GM18873 (cell line): ENCODE results near the gene EPG5.

Experiments
- ATAC-seq: cut with Tn5 transposase; IDR thresholded peaks from one replicate; pipeline ENCODE4 v1.9.1; 2021; ENCODE audit warnings: mild to moderate bottlenecking, moderate library complexity, moderate number of reproducible peaks; ENCODE audit not compliant: unreplicated experiment, low FRiP score

Gene EPG5

DNA sequence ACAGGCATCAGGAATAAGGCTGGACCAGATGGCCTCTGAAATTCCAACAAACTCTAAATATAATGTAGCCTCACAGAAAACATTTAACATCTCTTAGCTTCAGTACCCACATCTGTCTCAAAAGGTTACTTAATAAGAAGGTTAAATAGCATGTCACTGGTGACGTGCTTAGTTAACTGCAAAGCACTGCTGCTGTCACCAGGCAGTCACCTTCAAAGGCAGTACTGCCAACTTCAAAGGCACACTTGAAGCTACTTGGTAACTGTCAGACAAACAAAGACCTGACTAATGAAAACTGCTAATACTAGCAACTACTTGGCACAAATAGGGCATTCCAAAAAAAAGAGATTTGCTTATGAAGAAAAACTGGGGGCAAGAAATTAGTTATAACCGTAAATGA lies 36.2 kb downstream of the EPG5 start:
- no peak for ATAC-seq

DNA sequence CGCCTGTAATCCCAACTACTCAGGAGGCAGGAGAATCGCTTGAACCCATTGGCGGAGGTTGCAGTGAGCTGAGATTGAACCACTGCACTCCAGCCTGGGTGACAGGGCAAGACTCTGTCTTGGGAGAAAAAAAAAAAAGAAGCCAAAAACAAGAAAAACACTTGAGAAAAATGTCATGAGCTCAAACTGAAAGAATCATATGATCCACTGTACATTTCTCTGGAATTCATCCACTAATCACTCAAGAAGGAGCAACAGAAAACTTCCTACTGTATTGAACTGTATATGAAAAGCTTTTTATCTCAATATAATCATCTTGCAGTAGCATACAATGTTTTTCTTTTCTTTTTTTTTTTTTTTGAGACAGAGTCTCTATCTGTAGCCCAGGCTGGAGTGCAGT lies 40.4 kb downstream of the EPG5 start:
- ATAC-seq = no peak

DNA sequence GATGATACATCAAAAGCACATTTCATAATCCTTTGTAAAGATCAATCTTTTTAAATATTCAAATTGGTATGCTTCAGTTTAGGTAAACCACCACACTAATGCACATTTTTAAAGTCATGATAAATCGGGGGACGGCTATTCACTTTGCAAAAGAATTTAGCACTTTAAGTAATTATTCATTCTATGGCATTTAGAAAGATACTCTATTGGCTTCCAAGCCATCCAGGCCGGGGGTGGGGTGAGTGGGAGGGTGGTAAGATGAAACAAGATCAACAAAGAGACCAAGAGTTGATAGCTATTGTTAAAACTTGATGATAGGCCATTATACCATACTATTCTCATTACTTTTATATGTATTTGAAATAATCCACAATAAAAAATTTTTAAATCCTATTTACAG lies 41.0 kb downstream of the EPG5 start:
- no peak for ATAC-seq

DNA sequence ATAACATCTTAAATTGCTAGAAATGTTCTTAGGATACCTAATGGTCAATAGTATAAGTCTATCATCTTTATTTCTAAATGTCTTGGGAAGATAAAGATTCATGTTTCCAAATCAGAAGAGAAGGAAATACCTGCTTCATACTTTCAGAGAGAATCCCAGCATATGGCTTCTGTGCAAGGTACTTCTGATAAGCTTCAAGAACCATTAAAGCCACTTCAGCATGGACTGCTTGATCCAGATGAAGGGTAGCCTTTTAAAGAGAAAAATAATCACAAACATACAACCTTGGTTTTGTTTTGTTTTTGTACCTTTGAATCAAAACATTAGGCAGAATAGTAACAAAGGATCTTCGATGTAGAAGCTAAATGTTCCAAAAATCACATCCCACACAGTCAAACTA lies 44.0 kb downstream of the EPG5 start:
- no peak for ATAC-seq

GRCh38 chr18:45920367-45920766 lies 46.8 kb downstream of the EPG5 start:
- no peak for ATAC-seq

DNA sequence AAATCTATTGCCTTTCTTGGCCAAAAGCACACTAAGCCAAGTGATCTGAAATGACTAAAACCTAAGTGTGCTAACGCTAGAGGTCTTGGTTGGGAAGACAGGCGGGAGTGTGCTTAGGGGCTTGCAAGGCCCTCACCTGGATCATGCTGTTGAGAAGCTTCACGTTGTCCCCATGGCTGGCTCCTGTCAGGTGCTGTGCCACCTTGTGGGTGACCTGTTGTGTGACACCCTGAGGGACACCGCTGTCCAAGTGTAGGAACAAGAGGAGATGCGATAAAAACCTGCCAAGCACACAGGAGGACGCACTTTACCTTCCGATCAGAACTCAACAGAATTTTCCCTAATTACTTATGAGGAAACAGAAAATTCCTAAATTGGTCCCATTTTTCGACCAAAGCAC lies 50.8 kb downstream of the EPG5 start:
- ATAC-seq = no peak

DNA sequence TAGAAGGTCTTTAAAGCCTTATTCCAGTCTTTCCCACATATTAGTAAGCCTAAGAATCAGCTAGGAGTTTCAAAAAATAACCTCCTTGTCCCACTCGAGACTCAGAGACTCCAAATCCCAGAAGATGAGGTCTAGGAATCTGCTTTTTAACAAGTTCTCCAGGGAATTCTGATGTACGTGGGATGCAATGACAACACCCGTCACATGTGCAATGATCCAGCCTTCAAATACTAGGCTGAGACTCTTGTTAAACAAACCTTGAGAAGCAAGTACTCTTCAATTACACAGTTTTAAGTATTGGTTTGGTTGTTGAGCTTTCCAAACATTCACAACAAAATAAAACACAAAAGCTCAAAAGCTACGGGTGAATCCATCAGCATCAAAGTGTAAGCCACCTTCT lies 53.9 kb downstream of the EPG5 start:
- no peak for ATAC-seq

GRCh38 chr18:45910405-45911023 lies 56.6 kb downstream of the EPG5 start:
- no peak for ATAC-seq

GRCh38 chr18:45901654-45902210 lies 65.4 kb downstream of the EPG5 start:
- ATAC-seq = no peak

GRCh38 chr18:45900623-45901022 lies 66.5 kb downstream of the EPG5 start:
- ATAC-seq = no peak

DNA sequence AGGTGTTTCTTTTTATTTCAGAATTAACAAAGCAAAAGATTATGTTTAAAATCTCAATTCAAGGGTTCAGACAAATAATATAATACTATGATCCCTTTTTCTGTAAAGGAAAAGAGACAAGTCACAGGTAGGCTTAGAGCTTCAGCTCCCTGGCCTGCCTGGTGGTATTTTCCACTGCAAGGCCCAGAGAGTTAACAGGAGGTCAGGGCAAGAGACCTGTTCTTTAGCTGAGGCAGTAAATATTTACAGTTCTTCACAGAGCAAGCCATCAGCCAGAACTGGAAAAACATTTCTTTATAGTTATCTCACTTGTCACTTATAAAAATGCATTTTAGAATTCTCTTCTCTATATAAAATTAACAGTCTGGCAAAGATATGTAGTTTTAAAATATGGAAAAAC lies 70.1 kb downstream of the EPG5 start:
- ATAC-seq = no peak

GRCh38 chr18:45896452-45896851 lies 70.7 kb downstream of the EPG5 start:
- ATAC-seq = no peak

DNA sequence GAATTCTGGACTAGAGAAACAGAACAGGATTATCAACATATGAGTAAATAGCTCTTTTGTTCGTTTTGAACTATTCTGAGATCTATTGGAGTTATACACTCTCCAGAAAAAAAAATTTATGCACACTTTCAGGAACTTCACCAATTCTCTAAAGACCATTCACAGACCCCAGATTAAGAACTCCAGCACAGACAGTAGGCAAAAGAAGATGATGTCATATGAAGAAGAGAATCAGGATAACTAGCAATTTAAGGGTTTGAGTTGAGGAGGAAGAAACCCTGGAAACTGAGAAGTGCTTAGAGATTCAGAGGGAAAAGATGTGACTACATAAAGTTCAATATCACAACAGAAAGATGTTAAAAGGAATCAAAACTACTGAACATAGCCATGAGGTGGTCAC lies 71.8 kb downstream of the EPG5 start:
- ATAC-seq = no peak

- ATAC-seq = no peak
These were observed 72.3 kb downstream of the EPG5 start for GRCh38 chr18:45894818-45895217.

GRCh38 chr18:45891806-45892205 lies 75.3 kb downstream of the EPG5 start:
- no peak for ATAC-seq

DNA sequence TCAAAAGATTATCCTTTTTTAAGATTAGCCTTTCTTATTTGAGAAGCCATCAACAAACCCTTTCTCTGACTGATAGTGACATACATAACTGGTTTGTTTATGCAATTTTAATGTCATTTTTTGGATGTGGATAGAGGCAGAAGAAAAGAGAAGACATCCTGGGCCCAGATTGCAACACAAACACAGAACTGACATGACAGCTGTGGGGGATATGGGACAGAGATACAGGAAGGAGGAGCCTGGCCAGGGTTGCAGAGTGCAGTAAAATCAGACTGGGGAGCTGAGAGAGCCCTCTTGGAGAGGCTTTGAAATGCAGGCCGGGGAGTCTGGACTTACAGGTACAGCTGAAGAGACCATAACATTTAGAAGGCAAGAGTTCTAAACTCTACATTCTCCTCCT lies 76.5 kb downstream of the EPG5 start:
- ATAC-seq = no peak

GRCh38 chr18:45889419-45890064 lies 77.6 kb downstream of the EPG5 start:
- no peak for ATAC-seq

- no peak for ATAC-seq
These were observed 79.5 kb downstream of the EPG5 start for GRCh38 chr18:45887585-45887984.

- no peak for ATAC-seq
These were observed 86.1 kb downstream of the EPG5 start for GRCh38 chr18:45880876-45881558.

DNA sequence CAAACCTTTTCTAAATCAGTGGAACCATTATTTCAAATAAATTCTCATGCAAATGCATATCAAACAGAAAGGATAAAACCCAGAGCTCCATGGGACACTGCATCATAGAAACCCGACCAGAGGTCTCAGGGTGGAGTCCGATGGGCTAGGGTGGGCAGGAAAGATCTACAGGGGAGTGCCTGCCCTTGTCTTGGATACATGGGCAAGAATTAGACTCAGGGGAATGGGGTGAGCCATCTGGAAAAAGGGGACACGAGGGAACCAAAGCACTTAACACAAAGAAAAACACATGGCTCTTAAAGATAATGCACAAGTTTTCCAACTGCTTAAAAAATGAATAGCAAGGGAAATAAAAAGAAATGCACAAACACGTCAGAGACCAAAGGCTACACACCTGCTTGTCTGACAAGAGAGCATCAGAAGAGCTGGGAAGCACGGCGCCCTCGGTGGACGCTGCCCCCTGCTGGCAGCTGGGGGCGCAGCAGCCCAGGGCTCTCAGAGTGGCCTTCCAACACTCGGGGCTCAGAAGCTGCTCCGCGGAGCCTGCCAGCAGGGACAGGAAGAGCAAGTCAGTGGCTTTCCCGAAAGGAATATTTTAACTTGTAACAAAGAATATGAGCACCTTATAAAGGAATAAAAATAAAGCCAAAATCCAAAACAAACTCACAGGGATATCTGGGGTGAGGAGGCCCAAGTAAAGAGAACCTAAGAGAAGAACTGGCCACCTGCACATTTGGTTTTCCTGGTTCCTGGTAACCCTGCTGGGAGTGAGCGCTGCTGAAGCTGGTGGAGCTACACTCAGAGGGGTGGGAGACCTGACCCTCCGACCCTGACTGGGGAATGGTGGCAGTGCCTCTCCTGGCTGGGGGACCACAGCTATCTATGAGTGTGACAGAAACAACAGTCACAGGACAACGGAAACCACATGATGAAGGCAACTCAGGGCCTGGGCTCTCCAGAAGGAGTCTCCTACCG lies 87.2 kb downstream of the EPG5 start:
- peak; percentile 63 for ATAC-seq

- ATAC-seq = no peak
These were observed 89.7 kb downstream of the EPG5 start for GRCh38 chr18:45877403-45877802.
